SK-N-MC (cell line): ENCODE results near the gene PAK1.

ENCODE experiments used
- EZH2 ChIP-seq: fragments of 200-600 bp; sonication (generic); IDR thresholded peaks from one replicate; pipeline ENCODE4 v1.6.1; 2017; ENCODE audit warnings: antibody characterized with exemption
- POLR2AphosphoS5 ChIP-seq: IDR thresholded peaks from 2 replicates; pipeline ENCODE4 v1.6.1; 2012; ENCODE audit warnings: mild to moderate bottlenecking, low read depth, low read length, borderline replicate concordance

- TF ChIP-seq POLR2AphosphoS5 (no peak), EZH2 (no peak)
Observed at GRCh38 chr11:77515483-77515882, 41.6 kb upstream of the PAK1 start.
